Uterus (tissue), 2 donors: ENCODE data around the gene MTMR1.

ENCODE experiments used
- CTCF ChIP-seq, 4 experiments: fragments of 200-600 bp in 2 of 4; fragments of 450-650 bp in 2 of 4; sonication (generic) in 2 of 4; IDR thresholded peaks; one replicate each; pipeline ENCODE4 v1.5.1; 2016 to 2019; ENCODE audit warnings: antibody characterized with exemption in 4 of 4, mild to moderate bottlenecking in 2 of 4, moderate library complexity in 1 of 4
- POLR2A ChIP-seq, 2 donors: fragments of 450-650 bp; IDR thresholded peaks; one replicate each; pipeline ENCODE4 v1.6.1; 2016; ENCODE audit warnings: antibody characterized with exemption in 2 of 2, mild to moderate bottlenecking in 1 of 2, moderate library complexity in 1 of 2

- TF ChIP-seq POLR2A (IDR thresholded peaks at IDR 0.05) (no peak), CTCF (IDR thresholded peaks at IDR 0.05) (no peak)
Measured at GRCh38 chrX:150763303-150763797, 70.2 kb downstream of the MTMR1 start.
